HFF-Myc (cell line): ENCODE results near the gene SDHAF1.
"Not testable (repeated sequence)": the region's sequence is repeated elsewhere in the genome, so short reads cannot be mapped to it uniquely, and the experiment has no call there.

ENCODE experiments used
- DNase-seq: peaks from one replicate; pipeline ENCODE4 v3.0.0-alpha.2; 2011; ENCODE audit warnings: low read depth; ENCODE audit errors: extremely low read depth
- H3K4me3 ChIP-seq: replicated peaks from 2 replicates; pipeline ENCODE4 v1.5.1; 2011; ENCODE audit warnings: low read depth, mild to moderate bottlenecking, control low read depth, low read length
- CTCF ChIP-seq: IDR thresholded peaks from 2 replicates; pipeline ENCODE4 v1.5.1; 2012; ENCODE audit warnings: mild to moderate bottlenecking, low read depth, low read length, control low read depth; ENCODE audit errors: missing control alignments

The SDHAF1 gene

GRCh38 chr19:35995048-35995993 lies at the start of gene SDHAF1:
Gene SDHAF1, plus strand, starts transcription at chr19:35995188. Its CDS starts 87 bp downstream, at chr19:35995275.
- H3K4me3 ChIP-seq, result peak within 1 kb of the TSS; percentile 68
- DNase-seq, result peak; percentile 61
- no peak for TF ChIP-seq CTCF

- no peak for DNase-seq
- no peak overlapping the region for H3K4me3 ChIP-seq
- no peak for TF ChIP-seq CTCF
Measured at GRCh38 chr19:35946203-35946602, 48.8 kb upstream of the SDHAF1 start.

- no peak for TF ChIP-seq CTCF
- H3K4me3 ChIP-seq, result no peak overlapping the region
- DNase-seq, result no peak
Measured at GRCh38 chr19:35949131-35949530, 45.9 kb upstream of the SDHAF1 start.

- TF ChIP-seq CTCF, result no peak
- no peak overlapping the region for H3K4me3 ChIP-seq
- no peak for DNase-seq
Measured at GRCh38 chr19:35955881-35956634, 38.9 kb upstream of the SDHAF1 start.

- DNase-seq, result not testable (repeated sequence)
Measured at GRCh38 chr19:35957411-35957810, 37.6 kb upstream of the SDHAF1 start.

GRCh38 chr19:35958660-35959039 lies 36.3 kb upstream of the SDHAF1 start:
- H3K4me3 ChIP-seq, result no peak overlapping the region
- DNase-seq, result no peak
- no peak for TF ChIP-seq CTCF

More at GRCh38 chr19:35957411-35957810, 37.6 kb upstream of the SDHAF1 start:
- H3K4me3 ChIP-seq, result not testable (repeated sequence)
